HepG2 (cell line): Measurements from ENCODE around the gene GALNT17.

Experiments
- BHLHE40 ChIP-seq: IDR thresholded peaks from 2 replicates; pipeline ENCODE4 v1.6.1; 2011; ENCODE audit warnings: low read length, improper control_type of control experiment
- CC2D1A ChIP-seq: sonication (generic); formaldehyde crosslinking; IDR thresholded peaks from 2 replicates; pipeline ENCODE4 v1.8.1; 2023; ENCODE audit warnings: mild to moderate bottlenecking, missing genetic modification reagents
- ZNF331 ChIP-seq: sonication (generic); formaldehyde crosslinking; IDR thresholded peaks from 2 replicates; pipeline ENCODE4 v1.4.0; 2020; ENCODE audit warnings: missing genetic modification reagents
- ZNF589 ChIP-seq: sonication (generic); formaldehyde crosslinking; conservative IDR thresholded peaks from 2 replicates; pipeline ENCODE4 v1.8.0; 2022; ENCODE audit warnings: mild to moderate bottlenecking, moderate library complexity, missing genetic modification reagents
- ZNF737 ChIP-seq: sonication (generic); formaldehyde crosslinking; IDR thresholded peaks from 2 replicates; pipeline ENCODE4 v1.5.0; 2020; ENCODE audit warnings: missing genetic modification reagents, mild to moderate bottlenecking, borderline replicate concordance
- TF ChIP-seq, protein P1 (sequence below): sonication (generic); formaldehyde crosslinking; IDR thresholded peaks from 2 replicates; pipeline ENCODE4 v1.4.0; 2020; ENCODE audit warnings: low read depth, mild to moderate bottlenecking, missing genetic modification reagents

DNA sequence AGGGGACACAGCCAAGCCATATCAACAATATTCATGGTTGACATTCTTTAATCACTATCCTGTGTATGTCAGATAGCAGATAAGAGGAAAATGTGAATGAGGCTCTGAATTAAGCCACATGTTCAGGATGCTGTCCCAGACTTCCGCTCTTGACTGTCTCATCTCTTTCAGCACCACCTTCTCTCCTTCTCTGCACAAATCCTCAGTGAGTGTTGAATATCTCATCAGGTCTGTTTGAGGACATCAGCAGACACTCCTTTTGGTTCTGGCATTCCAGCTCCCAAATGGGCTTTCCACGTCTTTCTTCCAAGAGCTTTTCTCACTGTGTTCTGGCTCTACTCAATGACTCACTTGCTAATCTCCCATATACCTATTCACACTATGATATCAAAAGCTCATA lies 321.7 kb downstream of the GALNT17 start:
- TF ChIP-seq ZNF737 (CRISPR knock-in tag): no peak
- TF ChIP-seq CC2D1A (CRISPR knock-in tag): no peak
- TF ChIP-seq BHLHE40: no peak
- TF ChIP-seq, protein P1, sequence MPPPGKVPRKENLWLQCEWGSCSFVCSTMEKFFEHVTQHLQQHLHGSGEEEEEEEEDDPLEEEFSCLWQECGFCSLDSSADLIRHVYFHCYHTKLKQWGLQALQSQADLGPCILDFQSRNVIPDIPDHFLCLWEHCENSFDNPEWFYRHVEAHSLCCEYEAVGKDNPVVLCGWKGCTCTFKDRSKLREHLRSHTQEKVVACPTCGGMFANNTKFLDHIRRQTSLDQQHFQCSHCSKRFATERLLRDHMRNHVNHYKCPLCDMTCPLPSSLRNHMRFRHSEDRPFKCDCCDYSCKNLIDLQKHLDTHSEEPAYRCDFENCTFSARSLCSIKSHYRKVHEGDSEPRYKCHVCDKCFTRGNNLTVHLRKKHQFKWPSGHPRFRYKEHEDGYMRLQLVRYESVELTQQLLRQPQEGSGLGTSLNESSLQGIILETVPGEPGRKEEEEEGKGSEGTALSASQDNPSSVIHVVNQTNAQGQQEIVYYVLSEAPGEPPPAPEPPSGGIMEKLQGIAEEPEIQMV: no peak
- TF ChIP-seq ZNF589 (CRISPR knock-in tag): no peak
- no peak for TF ChIP-seq ZNF331 (CRISPR knock-in tag)
